ENCODE results near the gene OLFML1. TPM values are rescaled to one million over a fixed set of nuclear protein-coding genes. Genes with fewer than 3 reads are reported as not detected.

The OLFML1 gene
- total RNA-seq, 1 experiment from 2014 or later, result not detected

DNA sequence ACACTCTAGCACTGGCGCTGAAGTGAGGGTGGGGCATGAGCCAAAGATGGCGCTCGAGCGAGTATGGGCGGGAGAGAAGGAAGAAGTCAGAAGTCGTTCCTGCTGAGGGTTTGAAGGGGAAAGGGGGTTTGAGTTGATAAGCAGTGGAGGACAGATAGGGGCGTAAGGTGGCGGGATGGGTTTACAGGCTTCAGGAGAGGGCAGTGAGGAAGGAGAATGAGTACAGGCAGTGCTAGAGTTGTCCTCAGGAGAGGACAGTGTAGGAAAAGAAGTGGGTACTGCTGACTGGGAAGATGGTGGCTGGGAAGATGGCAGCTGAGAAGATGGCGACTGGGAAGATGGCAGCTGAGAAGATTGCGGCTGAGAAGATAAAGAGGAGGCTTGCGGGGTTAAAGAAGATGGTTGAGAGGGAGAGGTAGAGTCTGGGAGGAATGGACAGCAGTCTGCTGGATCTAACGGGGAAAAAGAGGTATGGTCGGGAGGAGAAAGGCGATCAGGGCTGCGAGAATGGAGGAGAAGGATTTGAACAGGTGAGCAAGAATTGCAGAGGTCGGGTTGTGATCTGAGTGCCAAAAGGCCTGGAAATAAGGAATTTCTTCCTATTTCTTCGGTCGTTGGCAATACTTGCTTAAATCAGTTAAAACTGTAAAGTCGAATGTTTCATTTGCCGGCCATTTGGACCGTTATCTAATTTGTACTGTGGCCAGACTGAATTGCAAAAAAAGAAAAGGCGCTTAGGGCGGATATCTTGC lies 33.7 kb downstream of the OLFML1 start:
- Histone ChIP-seq H3K9me3 (no peaks in the 10 kb centered on the region), H3K4me3 (no peak overlapping the region), H3K36me3 (no peaks in the 10 kb centered on the region), H3K27me3 (peaks cover 9% of the 10 kb centered on the region)
- DNase-seq, result no peak

DNA sequence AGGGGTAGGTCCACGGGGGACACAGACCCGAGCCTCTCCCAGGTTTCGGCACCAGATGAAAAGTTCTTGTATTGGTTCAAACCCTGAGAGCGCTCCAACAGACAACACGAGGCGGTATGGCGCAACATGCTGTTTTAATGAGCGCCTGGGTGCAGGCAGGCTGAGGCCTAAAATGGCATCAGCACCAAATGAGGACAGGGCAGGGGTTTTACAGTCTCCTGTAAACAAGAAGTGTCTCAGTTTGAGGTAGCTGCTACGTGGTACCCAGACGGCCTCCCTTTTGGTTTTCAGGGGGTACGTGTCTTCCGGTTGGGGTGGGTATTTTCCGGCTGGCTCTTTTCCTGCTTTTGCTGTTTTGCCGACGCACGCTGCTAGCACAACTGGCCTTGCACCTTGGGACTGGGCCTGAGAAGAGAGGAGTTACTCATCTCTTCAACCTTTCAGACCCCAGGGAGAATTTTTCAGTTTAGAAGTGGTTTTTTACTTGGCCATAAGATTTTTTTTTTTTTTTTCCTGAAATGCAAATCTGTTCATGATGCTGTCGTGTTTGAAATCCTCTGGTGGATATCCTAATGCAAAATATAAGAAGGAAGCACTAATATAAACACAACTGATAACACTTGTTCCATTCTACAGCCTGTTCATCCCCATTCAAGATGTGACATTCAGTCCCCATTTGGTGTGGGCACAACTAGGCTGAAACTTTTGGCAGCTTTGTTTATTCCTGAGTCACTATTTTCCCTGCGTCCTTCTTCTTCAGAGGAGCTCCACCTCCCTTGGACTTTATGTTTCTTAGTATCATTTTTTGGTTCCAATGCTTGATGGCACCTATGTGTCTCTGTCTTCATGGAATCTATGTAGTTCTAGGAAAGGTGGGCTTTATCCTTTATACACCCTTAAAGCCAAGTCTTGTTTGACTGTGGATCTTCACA lies 35.0 kb downstream of the OLFML1 start:
- Histone ChIP-seq H3K9me3 (no peaks in the 10 kb centered on the region), H3K27me3 (no peaks in the 10 kb centered on the region), H3K4me3 (no peak overlapping the region), H3K36me3 (no peaks in the 10 kb centered on the region)
- DNase-seq, result no peak

DNA sequence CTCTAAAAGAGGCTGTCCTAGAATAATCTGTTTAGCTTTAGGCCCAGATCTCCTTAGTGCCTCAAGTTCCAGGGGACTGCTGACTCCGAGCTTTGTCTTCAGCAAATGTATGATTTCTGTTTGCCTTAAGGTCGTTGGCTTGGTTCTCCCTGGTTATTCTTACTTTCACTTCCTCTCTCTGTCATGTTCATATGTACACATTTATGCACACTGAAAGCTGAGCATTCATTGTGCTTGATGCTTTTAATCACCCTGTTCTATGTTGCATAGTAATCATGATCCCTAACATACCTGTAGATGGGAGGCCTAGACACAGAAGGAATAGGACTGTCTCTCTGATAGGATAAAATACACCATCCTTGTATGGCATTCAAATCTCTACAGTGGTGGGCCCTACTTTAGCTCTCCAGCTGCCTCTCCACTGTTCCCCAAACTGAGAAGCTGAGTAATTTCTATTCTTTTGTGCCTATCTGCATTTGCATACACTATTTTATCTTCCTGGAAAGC lies 35.7 kb downstream of the OLFML1 start:
- DNase-seq, result no peak
- no peak overlapping the region for H3K4me3 ChIP-seq
- no peaks in the 10 kb centered on the region for H3K27me3 ChIP-seq
- H3K9me3 ChIP-seq, result no peaks in the 10 kb centered on the region
- no peaks in the 10 kb centered on the region for H3K36me3 ChIP-seq

DNA sequence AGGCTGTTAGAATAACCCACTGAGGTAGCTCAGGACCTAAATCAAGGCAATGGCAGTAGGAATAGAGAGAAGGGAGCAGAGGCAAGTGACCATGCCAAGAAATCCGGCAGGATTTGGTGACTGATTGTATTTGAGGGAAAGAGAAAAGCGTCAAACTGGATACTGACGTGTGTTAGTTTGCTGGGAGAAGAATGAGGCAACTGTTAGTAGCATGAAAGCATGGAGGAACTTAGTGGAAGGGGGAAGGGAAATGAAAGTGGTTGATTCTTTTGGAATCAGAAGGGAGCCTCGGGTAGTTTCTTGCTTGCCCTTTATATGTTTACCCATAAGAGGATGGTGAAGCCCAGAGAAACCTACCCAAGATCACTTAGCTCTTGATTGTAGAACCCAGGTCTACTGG lies 36.8 kb downstream of the OLFML1 start:
- DNase-seq, result no peak
- no peaks in the 10 kb centered on the region for H3K36me3 ChIP-seq
- no peak overlapping the region for H3K4me3 ChIP-seq
- no peaks in the 10 kb centered on the region for H3K27me3 ChIP-seq
- no peaks in the 10 kb centered on the region for H3K9me3 ChIP-seq

DNA sequence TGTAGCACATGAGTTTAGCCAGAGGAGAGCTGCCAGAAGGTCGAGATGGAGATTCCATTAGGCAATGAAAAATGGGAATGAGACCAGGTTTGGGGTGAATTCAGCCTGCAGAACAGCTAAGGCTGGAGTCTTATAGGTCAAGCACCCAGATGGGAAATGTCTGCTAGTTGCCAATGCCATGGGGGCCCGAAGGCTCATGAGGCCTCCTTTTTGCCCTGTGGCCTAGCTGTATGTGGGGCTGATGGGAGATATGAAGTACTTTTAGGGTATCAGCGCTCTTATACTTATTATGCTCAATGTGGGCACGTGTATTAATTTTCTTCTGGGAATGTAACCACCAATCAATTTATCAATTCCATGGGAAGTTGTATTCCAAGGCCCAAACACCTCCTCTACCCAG lies 37.2 kb downstream of the OLFML1 start:
- H3K27me3 ChIP-seq, result no peaks in the 10 kb centered on the region
- no peak for DNase-seq
- no peak overlapping the region for H3K4me3 ChIP-seq
- no peaks in the 10 kb centered on the region for H3K9me3 ChIP-seq
- H3K36me3 ChIP-seq, result no peaks in the 10 kb centered on the region

DNA sequence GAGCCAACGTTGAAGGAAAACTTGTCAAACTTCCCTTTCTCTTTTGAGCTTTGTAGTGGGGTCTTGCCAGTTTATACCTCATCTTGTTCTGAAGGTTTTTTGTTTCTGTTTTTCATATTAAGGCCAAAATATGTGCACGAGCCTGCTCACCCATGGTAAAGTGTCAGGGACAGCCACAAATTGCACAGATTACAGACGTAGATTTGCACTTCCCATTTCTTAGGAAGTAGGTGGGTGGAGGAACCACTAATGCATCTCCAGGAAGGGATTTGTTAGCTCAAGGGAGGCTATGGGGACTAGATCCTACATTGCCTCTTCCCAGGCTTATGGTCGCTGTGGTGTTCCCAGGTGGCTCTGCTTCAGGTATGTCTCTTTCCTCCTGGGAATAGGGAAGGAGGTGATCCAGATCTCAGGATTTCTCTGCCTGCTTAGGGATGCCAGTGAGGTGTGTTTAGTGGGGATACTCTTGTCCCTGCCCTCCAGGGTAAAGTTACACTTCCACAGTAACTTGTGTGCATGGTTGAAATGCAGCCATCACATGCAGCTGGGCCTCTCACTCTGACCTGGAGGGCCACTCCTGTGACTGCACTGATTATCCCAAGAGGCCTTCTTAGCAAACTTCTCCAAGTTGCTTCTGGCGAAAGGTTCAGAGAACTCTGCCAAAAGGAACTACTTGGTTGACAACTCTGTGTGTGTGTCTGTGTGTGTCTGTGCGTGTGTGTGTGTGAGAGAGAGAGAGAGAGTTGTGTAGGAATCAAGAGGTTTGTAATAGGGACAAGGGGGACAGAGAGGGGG lies 38.3 kb downstream of the OLFML1 start:
- DNase-seq, result no peak
- H3K4me3 ChIP-seq, result no peak overlapping the region
- H3K36me3 ChIP-seq, result no peaks in the 10 kb centered on the region
- H3K9me3 ChIP-seq, result no peaks in the 10 kb centered on the region
- no peaks in the 10 kb centered on the region for H3K27me3 ChIP-seq

DNA sequence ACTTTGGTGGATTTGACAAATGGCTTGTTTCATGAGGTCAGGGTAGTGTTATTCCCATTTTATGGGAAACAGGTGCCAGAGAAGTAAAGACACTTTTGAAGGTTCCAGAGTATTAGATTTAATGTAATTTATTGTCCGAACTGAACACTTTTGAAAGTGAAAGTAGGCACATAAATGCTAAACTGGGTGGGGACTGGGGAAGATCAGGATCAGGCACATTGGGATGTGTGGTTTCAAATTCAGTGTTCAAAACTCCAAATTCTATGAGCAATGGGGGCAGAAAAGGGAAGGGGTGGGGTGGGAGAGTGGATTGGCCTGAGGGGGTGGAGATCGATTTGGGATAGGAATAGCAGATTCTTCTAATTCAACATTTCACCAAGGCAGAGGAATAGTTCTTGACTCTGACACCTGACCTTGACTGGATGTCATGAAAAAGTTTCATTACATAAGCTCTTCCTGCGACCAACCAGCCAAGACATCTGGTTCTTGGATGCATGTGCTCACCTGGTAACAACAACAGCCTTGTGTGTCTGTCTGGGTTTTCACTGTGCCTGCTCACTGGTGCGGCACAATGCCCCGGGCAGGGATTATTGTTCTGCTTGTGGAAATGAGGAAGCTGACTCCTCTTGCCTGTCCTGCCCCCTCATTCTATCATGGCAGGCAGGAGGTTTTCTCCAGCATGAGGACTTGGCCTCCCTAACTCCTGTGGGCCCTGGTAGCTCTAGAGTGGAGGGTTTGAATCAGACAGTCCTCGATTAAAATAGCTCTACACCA lies 39.3 kb downstream of the OLFML1 start:
- H3K27me3 ChIP-seq, result no peaks in the 10 kb centered on the region
- no peaks in the 10 kb centered on the region for H3K9me3 ChIP-seq
- no peak overlapping the region for H3K4me3 ChIP-seq
- no peak for DNase-seq
- H3K36me3 ChIP-seq, result no peaks in the 10 kb centered on the region

DNA sequence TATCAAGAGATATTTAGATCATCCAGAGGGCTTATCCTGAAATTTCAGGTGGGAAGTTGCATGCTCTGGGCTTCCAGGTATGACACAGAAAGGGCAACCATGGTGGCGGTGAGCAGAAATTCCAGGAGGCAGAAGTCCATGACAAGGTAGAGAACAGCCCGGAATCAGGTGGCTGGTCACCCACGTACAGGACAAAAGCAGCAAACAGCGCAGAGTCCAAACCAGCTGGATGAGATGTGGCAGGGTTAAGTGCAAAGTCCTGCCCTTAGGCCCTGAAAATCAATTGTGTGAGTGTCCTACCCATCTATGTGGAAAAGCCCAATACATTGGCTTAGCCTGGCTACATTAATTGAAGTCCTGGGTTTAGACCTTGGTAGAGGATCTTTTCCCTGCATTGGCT lies 40.1 kb downstream of the OLFML1 start:
- H3K27me3 ChIP-seq, result no peaks in the 10 kb centered on the region
- no peak overlapping the region for H3K4me3 ChIP-seq
- no peaks in the 10 kb centered on the region for H3K9me3 ChIP-seq
- no peak for DNase-seq
- no peaks in the 10 kb centered on the region for H3K36me3 ChIP-seq

DNA sequence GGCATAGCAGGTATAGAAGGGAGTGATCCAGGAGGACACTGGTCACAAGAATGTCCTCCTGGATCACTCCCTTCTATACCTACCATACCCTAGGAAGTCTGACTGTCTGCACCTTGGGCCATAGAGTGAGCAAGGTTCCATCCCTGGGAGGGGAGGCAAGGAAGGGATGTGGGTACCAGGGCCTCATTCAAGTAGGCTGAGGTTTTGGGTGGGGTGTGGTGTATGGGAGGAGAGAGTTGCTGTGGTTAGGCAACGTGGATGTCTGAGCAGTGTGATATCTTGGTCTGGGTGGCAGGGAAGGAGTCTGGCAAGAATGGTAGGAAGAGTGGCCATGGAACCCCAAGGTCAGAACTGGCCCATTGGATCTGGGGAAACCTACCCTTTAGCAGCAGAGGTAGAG lies 41.7 kb downstream of the OLFML1 start:
- Histone ChIP-seq H3K9me3 (no peaks in the 10 kb centered on the region), H3K4me3 (no peak overlapping the region), H3K27me3 (no peaks in the 10 kb centered on the region), H3K36me3 (no peaks in the 10 kb centered on the region)
- DNase-seq, result no peak

DNA sequence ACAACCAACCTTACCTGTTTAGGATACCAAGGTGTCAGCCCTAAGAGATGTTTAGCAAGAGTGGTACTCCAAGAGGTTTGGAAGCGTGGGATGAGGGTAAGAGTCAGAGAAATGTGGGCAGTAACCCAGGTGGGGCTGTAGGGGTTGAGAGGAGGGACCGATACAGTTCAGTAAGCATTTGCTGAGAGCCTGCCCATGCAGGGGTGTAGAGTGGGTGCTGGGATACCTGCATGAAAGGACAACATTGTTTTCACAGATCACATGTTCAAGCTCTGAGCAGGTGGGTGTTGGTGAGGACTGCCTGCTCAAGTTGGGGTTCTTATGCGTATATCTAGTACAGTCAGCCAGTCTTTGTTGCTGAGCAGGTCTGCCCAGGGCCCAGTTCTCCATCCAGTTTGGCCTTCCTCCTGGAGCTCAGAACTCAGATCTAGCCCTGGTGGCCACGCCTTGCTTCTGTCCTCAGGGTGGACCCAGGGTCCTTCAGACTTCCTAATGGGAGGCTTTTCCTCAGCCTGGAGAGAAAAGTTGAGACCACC lies 43.3 kb downstream of the OLFML1 start:
- H3K36me3 ChIP-seq, result no peaks in the 10 kb centered on the region
- no peak for DNase-seq
- H3K9me3 ChIP-seq, result no peaks in the 10 kb centered on the region

DNA sequence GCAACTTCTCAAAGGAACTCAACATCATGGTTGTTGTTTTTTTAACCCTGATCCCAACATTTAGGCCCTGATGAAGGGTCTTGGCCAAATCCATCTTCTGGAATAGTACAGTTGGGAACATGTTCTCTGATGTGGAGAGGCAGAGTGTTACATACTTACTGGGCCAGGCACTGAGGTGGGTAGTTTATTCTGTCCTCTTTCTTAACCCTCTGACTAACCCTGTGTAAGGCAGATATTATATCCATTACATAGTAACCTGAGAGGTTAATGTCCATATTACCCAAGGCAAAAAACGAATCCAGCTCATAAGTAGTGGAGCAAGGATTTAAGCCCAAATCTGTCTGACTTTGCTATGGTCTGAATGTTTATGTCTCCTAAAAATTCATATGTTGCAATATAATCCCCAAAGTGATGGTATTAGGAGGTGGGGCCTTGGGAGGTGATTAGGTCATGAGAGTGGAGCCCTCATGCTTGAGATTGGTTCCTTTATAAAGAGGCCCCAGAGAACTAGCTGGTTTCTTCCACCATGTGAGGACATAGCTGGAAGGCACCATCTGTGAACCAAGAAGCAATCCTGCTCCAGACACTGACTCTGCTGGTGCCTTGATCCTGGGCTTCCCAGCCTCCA lies 44.8 kb downstream of the OLFML1 start:
- no peaks in the 10 kb centered on the region for H3K9me3 ChIP-seq
- DNase-seq, result no peak
- H3K4me3 ChIP-seq, result no peak overlapping the region
- H3K36me3 ChIP-seq, result no peaks in the 10 kb centered on the region
- no peaks in the 10 kb centered on the region for H3K27me3 ChIP-seq

More for the DNA sequence above, 43.3 kb downstream of the OLFML1 start:
- H3K4me3 ChIP-seq, result no peak overlapping the region
- no peaks in the 10 kb centered on the region for H3K27me3 ChIP-seq

DNA sequence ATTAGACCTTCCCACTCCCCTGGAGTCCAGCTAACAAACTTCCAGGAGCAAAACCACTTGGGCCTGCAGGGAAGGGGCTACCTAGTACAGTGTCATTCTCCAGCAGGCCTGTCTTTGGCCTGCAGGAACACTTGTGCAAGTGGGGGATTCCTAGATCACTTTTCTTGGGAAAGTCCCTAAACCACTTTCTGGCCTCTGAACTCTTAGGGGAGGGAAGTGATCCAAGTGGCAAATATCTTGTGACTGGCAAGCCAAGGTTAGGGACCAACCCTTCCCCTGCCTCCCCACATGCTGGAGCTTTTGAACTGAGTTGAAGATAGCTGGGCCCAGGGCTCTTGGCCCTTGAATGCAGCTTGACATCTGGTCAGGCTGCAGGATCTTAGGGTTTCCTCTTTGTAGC lies 45.7 kb downstream of the OLFML1 start:
- H3K9me3 ChIP-seq, result no peaks in the 10 kb centered on the region
- DNase-seq, result no peak
- no peaks in the 10 kb centered on the region for H3K27me3 ChIP-seq
- no peaks in the 10 kb centered on the region for H3K36me3 ChIP-seq
- H3K4me3 ChIP-seq, result no peak overlapping the region

DNA sequence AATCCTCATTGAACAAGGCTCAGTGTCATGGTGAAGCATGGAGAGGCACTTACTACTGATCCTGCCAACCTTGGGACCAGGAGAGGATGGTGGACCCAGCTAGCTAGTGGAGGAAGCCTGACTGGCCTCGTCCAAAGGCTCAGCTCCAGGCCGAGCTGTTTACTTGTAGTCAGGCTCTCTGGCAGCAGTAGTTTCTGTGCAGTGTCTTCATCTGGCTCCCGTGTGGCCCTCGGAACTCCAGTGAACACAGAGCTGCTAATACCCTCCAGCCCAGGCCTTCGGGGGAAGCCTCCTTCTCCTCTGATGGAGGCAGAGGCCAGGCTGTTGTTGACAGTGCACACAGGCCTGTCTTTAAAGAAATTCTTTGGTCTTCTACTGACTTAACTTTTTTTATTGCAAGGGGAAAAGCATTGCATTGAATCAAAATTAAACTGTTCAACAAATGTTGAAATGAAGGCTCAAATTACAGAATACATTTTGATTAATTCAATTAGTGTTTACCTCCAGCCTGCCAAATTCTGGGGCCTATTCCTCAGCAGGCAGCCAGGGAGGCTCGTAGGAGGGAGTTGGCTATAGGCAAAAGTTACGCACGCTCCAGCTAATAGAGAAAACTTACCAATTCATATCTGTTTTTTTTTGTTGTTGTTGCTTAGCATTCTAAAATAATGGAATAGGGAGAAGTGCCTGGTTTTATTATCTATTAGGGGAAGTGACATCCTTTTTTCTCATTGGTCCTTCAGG lies 47.3 kb downstream of the OLFML1 start:
- Histone ChIP-seq H3K9me3 (no peaks in the 10 kb centered on the region), H3K27me3 (no peaks in the 10 kb centered on the region), H3K4me3 (no peak overlapping the region), H3K36me3 (no peaks in the 10 kb centered on the region)
- DNase-seq, result no peak

DNA sequence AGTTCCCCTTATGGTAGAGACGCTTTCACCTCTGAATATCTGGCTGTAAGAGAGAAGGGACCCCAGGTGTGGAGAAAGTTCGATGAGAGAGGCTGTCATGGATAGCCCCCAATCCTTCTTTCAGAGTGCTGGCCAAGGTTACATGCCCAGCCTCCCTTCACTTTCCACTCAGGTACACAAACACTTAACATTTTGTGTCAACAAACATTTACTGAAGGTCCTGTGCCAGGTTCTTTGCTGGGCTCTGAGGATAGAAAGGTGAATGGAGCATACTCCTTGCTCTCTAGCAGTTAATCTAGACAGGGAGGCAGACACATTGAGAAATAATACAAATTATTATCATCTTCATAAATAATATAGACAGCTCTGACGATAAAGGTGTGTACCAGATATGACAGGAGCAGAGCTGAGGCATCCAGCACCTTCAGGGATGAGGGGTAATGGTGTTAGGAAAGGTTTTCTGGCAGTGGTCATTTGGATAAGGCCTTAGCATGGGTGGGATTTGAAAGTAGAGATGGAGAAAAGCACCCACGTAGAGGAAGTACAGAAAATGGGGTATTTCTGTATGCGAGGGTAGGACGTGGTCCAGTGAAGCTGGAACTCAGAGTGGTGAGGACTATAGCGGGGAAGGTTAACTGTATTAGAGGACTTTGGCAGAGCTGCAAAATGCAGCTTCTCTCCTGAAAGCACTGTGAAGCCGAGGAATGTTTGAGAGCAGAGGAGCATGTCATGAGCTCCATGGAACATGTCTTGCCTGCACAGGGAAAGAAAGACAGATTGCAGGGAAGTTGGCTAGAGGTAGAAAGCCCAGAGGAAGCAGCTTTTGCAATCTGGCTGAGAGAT lies 48.1 kb downstream of the OLFML1 start:
- H3K36me3 ChIP-seq, result no peaks in the 10 kb centered on the region
- no peak overlapping the region for H3K4me3 ChIP-seq
- DNase-seq, result no peak

More for the DNA sequence above, 48.1 kb downstream of the OLFML1 start:
- H3K9me3 ChIP-seq, result no peaks in the 10 kb centered on the region
- no peaks in the 10 kb centered on the region for H3K27me3 ChIP-seq

Measured in MG63 (cell line).